SJSA1 (cell line): ENCODE results near the gene PPM1E. TPM values are rescaled to one million over a fixed set of nuclear protein-coding genes. Genes with fewer than 3 reads are reported as not detected.
"Not testable (repeated sequence)": the region's sequence is repeated elsewhere in the genome, so short reads cannot be mapped to it uniquely, and the experiment has no call there.

ENCODE experiments used
- DNase-seq, 2 experiments: peaks; one replicate each; pipeline ENCODE4 v3.0.0-alpha.2; 2015 to 2020; ENCODE audit warnings: low spot score in 2 of 2, low read depth in 1 of 2
- H3K27ac ChIP-seq: fragments of 250-450 bp; sonication (Bioruptor Pico); 2 replicates; pipeline ENCODE4 v1.5.1; 2020; ENCODE audit warnings: mild to moderate bottlenecking, moderate library complexity
- H3K27me3 ChIP-seq: fragments of 250-450 bp; sonication (Bioruptor Pico); replicated peaks from 2 replicates; pipeline ENCODE4 v1.5.1; 2020; ENCODE audit warnings: mild to moderate bottlenecking, moderate library complexity
- H3K36me3 ChIP-seq: fragments of 250-450 bp; sonication (Bioruptor Pico); 2 replicates; pipeline ENCODE4 v1.5.1; 2020; ENCODE audit warnings: mild to moderate bottlenecking
- H3K4me1 ChIP-seq: fragments of 250-450 bp; sonication (Bioruptor Pico); replicated peaks from 2 replicates; pipeline ENCODE4 v1.6.1; 2021; ENCODE audit warnings: mild to moderate bottlenecking
- H3K4me3 ChIP-seq: fragments of 250-450 bp; sonication (Bioruptor Pico); 2 replicates; pipeline ENCODE4 v1.5.1; 2020; ENCODE audit warnings: mild to moderate bottlenecking
- H3K9me3 ChIP-seq: fragments of 250-450 bp; sonication (Bioruptor Pico); replicated peaks from 2 replicates; pipeline ENCODE4 v1.5.1; 2020; ENCODE audit warnings: mild to moderate bottlenecking
- total RNA-seq: library from RNA; depleted of rRNA; stranded (reverse); fragments of >200 nt; shearing (Covaris generic); gene quantifications from 2 replicates; pipeline ENCODE4 v1.2.3, GENCODE V29; 2014

PPM1E gene
- total RNA-seq, 1 experiment from 2014 or later, result 0.45 TPM

DNA sequence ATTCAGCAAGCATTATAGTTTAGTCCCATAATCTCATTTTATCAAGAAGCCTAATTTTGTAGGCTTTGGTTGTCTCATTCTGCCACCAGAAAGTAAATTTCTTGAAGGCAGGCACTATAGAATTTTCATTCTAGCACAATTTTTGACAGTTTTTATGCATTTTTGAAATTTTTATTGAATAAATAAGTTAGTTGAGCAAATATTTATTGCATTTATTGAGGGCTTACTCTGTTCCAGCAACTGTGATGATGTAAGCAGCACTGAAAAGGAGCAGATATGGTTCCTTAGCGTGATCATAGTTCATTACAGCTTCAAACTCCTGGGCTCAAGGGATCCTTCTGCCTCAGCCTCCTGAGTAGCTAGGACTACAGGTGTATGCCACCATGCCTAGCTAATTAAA, 34.2 kb downstream of the PPM1E start:
- no peak overlapping the region for H3K4me3 ChIP-seq
- no peaks in the 10 kb centered on the region for H3K27me3 ChIP-seq
- H3K36me3 ChIP-seq, result no peaks in the 10 kb centered on the region
- H3K27ac ChIP-seq, result no peak overlapping the region
- peaks cover 12% of the 10 kb centered on the region for H3K4me1 ChIP-seq
- no peaks in the 10 kb centered on the region for H3K9me3 ChIP-seq
- DNase-seq, result no peak

DNA sequence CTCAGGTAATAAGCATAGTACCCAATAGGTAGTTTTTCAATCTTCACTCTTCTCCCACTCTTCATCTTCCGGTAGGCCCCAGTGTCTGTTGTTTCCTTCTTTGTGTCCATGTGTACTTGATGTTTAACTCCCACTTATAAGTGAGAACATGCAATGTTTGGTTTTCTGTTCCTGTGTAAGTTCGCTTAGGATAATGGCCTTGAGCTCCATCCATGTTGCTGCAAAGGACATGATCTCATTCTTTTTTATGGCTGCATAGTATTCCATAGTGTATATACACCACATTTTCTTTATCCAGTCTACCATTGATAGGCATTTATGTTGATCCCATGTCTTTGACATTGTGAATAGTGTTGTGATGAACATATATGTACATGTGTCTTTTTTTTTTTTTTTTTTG, 38.9 kb downstream of the PPM1E start:
- DNase-seq, H3K27ac ChIP-seq: not testable (repeated sequence)

DNA sequence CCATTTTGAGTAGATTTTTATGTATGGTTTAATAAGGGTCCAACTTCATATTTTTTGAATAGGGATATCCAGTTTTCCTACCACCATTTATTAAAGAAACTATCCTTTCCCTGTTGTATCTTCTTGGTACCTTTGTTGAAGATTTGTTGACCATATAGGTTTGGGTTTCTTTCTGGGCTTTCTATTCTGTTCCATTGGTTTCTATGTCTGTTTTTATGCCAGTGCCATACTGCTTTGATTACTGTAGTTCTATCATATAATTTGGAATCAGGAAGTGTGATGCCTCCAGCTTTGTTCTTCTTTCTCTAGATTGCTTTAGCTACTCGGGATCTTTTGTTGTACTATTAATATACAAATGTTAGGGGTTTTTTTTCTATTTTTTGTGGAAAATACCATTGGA, 46.5 kb downstream of the PPM1E start:
- Histone ChIP-seq H3K9me3 (no peaks in the 10 kb centered on the region), H3K4me1 (no peaks in the 10 kb centered on the region), H3K4me3 (no peak overlapping the region), H3K36me3 (no peaks in the 10 kb centered on the region), H3K27ac (no peak overlapping the region), H3K27me3 (peaks cover 3% of the 10 kb centered on the region)
- no peak for DNase-seq

More for the DNA sequence above, 38.9 kb downstream of the PPM1E start:
- not testable (repeated sequence) for H3K4me3 ChIP-seq, H3K4me1 ChIP-seq, H3K27me3 ChIP-seq, H3K9me3 ChIP-seq, H3K36me3 ChIP-seq

DNA sequence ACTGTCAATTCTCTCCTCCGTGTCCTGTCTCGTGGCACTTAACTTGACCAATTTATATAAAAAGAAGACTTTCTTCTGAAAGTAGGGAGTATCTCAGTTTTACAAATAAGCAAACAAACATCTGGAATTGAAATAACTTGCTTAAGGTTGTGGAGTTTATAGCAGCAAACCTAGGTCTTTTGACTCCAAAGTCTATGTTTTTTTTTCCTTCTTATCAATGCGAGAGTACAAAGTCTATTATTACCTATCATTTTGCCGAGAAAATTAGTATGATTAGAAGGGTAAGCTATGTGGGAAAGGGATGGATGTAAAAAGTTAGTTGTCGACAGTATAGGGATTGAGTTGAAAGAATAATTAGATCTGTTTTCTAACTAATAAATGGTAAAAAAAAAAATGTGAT, 50.4 kb downstream of the PPM1E start:
- no peaks in the 10 kb centered on the region for H3K27me3 ChIP-seq
- no peaks in the 10 kb centered on the region for H3K4me1 ChIP-seq
- no peak overlapping the region for H3K4me3 ChIP-seq
- no peak overlapping the region for H3K27ac ChIP-seq
- no peaks in the 10 kb centered on the region for H3K9me3 ChIP-seq
- no peak for DNase-seq
- H3K36me3 ChIP-seq, result no peaks in the 10 kb centered on the region

DNA sequence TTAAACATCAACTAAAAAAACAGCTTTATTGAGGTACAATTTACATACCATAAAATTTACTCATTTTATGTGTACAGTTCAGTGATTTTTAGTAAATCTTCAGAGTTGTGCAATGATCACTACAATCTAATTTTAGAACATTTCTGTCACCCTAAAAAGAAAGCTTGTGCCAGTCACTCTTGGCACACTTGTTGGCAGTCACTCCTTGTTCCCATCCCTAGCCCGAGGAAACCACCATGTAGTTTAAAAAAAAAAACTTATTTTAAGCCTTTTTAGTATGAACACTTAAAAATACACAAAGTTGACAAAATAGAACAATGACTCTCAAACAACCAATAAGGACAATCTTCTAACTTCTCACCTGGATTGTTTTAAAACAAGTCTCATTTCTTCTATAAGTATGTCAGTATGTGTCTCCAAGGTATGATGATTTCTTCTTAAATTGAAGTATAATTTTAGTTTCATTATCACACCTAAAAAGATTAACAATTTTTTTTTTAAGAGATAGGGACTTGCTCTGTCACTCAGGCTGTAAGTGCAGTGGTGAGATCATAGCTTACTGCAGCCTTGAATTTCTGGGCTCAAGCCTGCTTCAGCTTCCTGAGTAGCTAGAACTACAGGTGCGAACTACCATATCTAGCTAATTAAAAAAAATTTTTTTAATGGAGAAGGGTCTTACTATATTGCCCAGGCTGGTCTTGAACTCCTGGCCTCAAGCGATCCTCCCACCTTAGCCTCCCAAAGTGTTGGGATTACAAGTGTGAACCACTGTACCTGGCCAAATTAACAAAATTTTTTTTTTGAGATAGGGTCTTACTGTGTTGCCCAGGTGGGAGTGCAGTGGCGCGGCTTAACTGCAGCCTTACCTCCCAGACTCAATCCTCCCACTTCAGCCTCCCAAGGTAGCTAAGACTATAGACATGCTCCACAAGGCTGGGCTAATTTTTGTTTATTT, 53.2 kb downstream of the PPM1E start:
- Histone ChIP-seq H3K27ac (no peak overlapping the region), H3K27me3 (no peaks in the 10 kb centered on the region), H3K9me3 (no peaks in the 10 kb centered on the region), H3K4me1 (no peaks in the 10 kb centered on the region), H3K4me3 (no peak overlapping the region), H3K36me3 (no peaks in the 10 kb centered on the region)
- no peak for DNase-seq

DNA sequence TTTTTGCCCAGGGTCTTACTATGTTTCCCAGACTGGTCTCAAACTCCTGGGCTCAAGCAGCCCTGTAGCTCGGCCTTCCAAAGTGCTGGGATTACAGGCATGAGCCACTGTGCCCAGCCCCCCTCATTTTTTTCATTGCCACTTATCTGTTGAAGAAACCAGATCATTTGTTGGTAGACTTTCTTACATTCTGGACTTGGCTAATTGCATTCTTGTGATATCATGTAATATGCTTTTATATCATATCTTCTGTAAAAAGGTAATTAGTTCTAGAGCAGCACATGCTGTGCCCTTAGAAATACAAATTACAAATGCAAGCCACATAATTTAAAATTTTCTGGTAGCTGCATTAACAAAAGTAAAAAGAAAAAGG, 53.9 kb downstream of the PPM1E start:
- Histone ChIP-seq H3K4me3 (no peak overlapping the region), H3K36me3 (no peaks in the 10 kb centered on the region), H3K27me3 (no peaks in the 10 kb centered on the region; the same call in 1 of the 2 replicates), H3K4me1 (no peaks in the 10 kb centered on the region), H3K27ac (no peak overlapping the region), H3K9me3 (no peaks in the 10 kb centered on the region)
- DNase-seq, result no peak

DNA sequence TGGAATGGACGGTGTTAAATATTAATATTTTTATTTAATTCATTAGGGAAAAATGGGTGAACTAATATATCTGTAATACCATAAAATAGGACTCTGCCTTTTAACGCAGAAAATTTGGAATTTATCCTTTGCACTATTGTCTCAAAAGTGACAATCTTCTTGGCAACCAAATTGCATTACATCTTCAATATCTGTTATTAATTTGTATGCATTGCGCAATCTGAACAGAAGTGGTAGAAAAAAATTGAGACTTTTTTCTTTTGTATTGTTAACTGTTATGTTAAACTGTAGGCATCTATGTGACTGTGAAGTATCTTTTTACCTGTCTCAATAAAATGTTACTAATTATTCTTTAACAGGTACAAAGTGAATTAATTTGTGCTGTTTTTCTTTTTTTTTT, 55.6 kb downstream of the PPM1E start:
- H3K9me3 ChIP-seq, result no peaks in the 10 kb centered on the region

DNA sequence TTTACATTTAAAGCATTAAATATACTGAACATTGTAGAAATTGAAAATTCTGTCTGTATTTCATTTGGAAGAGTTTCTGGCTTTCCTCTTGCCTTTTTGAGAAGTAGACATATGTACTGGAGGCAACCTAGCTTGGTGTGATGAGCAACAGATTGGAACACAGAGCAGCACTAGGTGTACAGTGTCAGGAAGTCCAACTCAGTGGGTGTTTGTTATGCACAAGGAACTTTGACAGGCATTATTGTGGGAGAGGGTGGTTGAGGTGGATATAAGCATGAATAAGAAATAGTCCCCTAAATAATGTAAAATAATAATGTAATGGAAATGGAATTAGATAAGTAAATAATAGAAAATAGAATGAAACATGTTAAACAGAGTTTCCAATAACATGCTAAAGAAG, 58.1 kb downstream of the PPM1E start:
- H3K36me3 ChIP-seq, result no peaks in the 10 kb centered on the region
- no peak overlapping the region for H3K27ac ChIP-seq
- no peaks in the 10 kb centered on the region for H3K4me1 ChIP-seq
- H3K9me3 ChIP-seq, result no peaks in the 10 kb centered on the region
- no peaks in the 10 kb centered on the region; the same call in 1 of the 2 replicates for H3K27me3 ChIP-seq
- H3K4me3 ChIP-seq, result no peak overlapping the region
- DNase-seq, result no peak

More for the DNA sequence above, 55.6 kb downstream of the PPM1E start:
- Histone ChIP-seq H3K27me3 (no peaks in the 10 kb centered on the region; the same call in 1 of the 2 replicates), H3K4me1 (no peaks in the 10 kb centered on the region), H3K4me3 (no peak overlapping the region), H3K27ac (no peak overlapping the region), H3K36me3 (no peaks in the 10 kb centered on the region)
- DNase-seq, result no peak

DNA sequence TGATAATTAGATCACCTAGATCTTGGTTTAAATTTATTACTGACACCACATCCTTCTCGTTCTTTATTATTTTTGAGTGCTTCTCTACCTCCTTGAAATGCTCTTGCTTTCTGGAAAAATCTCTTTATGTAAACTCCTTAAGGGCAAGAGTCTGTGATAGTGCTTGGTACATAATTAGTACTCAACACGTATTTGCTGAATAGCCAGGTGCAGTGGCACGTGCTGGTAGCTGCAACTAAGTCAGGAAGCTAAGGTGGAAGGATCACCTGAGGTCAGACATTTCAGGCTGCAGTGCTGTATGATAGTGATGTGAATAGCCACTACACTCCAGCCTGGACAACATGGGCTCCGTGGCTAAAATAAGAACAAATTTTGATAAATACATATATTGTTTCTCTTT, 63.0 kb downstream of the PPM1E start:
- no peaks in the 10 kb centered on the region for H3K9me3 ChIP-seq
- H3K27me3 ChIP-seq, result no peaks in the 10 kb centered on the region; the same call in 1 of the 2 replicates
- DNase-seq, result no peak
- no peak overlapping the region for H3K4me3 ChIP-seq
- no peaks in the 10 kb centered on the region for H3K4me1 ChIP-seq
- H3K27ac ChIP-seq, result no peak overlapping the region
- no peaks in the 10 kb centered on the region for H3K36me3 ChIP-seq

DNA sequence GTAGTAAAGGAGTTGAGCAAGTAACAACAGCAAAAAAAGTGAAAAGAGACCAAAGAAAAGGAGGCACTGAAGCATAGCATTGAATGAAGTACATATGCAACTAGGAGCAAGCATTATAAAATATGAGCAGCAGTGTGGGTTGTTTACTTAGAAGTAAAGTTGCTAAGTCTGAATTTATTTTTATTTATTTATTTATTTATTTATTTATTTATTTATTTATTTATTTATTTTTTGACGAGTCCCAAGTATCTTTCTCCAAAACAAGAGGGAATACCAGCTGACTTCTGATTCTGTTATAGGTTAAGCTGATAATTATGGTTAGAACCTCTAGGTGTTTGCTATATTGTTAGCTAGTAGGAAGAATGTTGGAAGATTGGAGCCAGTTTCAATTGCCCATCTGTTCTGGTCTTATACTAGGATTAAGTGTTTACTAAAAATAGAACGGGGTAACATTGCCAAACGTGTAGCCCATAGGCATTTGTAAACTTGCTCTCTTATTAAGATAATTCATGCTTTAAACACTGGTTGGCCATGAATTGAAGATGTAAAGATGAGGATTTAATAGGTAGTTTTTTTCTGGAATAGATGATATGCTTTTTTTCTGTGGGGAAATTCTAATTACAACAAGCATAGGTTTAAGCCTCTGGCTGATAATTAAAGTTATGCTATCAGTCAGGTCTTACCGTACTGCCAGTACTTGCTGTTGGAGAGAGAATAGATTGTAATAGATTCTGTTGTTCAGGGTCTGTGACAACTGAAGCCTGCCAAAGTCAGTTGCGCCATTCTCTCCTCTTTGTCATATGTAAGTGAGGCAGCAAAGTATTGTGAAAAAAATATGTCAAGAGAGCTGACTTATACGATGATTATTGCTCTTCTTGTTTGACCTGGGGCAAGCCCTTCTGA, 66.7 kb downstream of the PPM1E start:
- no peaks in the 10 kb centered on the region for H3K27me3 ChIP-seq
- no peak for DNase-seq
- H3K9me3 ChIP-seq, result no peaks in the 10 kb centered on the region
- no peak overlapping the region for H3K4me3 ChIP-seq
- no peaks in the 10 kb centered on the region for H3K36me3 ChIP-seq
- H3K27ac ChIP-seq, result no peak overlapping the region
- no peaks in the 10 kb centered on the region for H3K4me1 ChIP-seq

DNA sequence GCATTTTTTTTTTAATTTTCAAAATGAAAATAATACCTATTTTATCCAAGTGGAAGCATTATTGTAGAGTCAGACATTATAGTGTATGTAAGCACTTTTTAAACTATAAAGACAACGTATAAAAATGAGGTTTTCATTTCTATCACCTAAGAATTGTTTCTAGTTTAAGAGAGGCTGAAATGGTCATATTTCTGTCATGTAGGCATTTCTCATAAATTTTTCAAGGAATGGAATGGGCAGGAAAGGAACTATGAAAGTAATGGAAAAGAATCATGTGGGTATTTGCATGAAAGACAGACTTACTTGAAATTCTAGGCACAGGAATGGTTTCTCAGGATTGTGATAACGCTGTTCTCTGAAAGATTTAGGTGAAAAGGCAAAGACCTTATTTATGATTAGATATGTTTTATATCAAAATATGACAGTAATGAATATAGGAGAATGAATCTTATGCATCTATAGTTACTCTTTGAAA, 67.4 kb downstream of the PPM1E start:
- H3K9me3 ChIP-seq, result no peaks in the 10 kb centered on the region
- H3K27me3 ChIP-seq, result no peaks in the 10 kb centered on the region
- no peak for DNase-seq
- no peaks in the 10 kb centered on the region for H3K4me1 ChIP-seq
- H3K4me3 ChIP-seq, result no peak overlapping the region
- no peaks in the 10 kb centered on the region for H3K36me3 ChIP-seq
- H3K27ac ChIP-seq, result no peak overlapping the region

DNA sequence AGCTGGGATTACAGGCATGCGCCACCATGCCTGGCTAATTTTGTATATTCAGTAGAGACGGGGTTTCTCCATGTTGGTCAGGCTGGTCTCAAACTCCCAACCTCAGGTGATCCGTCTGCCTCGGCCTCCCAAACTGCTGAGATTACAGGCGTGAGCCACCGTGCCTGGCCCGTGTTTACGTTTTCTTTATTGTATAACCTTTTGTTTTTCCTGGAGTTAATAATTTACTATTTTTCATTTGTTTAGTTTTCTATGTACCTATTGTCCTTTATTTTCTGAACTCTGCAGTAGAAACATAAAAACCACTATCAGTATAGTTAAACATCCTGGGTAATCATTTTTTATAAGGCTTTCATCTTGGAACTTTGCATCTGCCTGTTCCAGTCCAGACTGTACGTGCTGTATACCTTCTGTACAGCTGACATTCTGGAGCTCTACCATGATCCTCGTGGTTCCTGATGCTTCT, 73.6 kb downstream of the PPM1E start:
- no peak overlapping the region for H3K4me3 ChIP-seq
- no peaks in the 10 kb centered on the region for H3K4me1 ChIP-seq
- no peak overlapping the region for H3K27ac ChIP-seq
- no peaks in the 10 kb centered on the region for H3K36me3 ChIP-seq
- no peak for DNase-seq
- H3K9me3 ChIP-seq, result no peaks in the 10 kb centered on the region; the same call in 1 of the 2 replicates
- no peaks in the 10 kb centered on the region for H3K27me3 ChIP-seq

DNA sequence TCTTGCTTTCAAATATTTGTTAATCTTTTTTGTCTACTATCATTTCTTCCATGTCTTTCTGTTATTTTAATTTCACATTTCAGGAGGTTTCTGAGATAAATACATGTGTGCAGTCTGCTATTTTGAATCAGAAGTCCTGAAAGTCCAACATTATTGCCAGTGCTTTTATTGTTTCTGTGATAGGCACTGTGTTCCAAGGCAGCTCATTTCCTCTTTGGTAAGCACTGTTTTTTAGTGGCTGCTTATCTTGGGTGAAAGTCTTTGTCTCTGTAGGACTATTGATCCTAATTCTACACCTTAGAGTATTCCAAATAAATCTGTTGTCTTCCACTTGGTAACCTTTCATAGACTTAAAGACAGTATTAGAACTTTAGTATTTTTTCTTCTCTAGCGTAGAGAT, 76.1 kb downstream of the PPM1E start:
- no peaks in the 10 kb centered on the region; the same call in 1 of the 2 replicates for H3K9me3 ChIP-seq
- H3K27me3 ChIP-seq, result no peaks in the 10 kb centered on the region
- no peak overlapping the region for H3K27ac ChIP-seq
- no peaks in the 10 kb centered on the region for H3K4me1 ChIP-seq
- no peak for DNase-seq
- no peaks in the 10 kb centered on the region for H3K36me3 ChIP-seq
- no peak overlapping the region for H3K4me3 ChIP-seq

DNA sequence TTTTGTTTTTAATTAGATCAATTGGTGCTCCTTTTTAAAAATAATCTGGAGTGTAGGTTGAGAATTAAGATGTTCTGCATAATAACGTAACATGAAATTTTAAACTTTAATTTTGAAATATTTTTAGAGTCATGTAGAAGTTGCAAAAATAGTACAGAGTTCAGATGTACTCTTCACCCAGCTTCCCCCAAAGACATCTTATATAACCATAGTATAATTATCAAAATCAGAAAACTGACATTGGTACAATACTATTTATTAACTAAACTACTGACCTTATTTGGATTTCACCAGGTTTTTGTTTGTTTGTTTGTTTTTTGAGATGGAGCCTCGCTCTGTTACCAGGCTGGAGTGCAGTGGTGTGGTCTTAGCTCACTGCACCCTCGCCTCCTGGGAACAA, 76.9 kb downstream of the PPM1E start:
- Histone ChIP-seq H3K27me3 (no peaks in the 10 kb centered on the region), H3K27ac (no peak overlapping the region), H3K36me3 (no peaks in the 10 kb centered on the region), H3K4me1 (no peaks in the 10 kb centered on the region), H3K4me3 (no peak overlapping the region), H3K9me3 (no peaks in the 10 kb centered on the region; the same call in 1 of the 2 replicates)
- DNase-seq, result no peak
